ENCODE data around the gene EXOC3. TPM values are rescaled to one million over a fixed set of nuclear protein-coding genes. Genes with fewer than 3 reads are reported as not detected.

Gene EXOC3
- total and polyA plus RNA-seq, 2 of the 4 experiments (the other 2 are of a cell fraction), result 35.1 to 47.5 TPM

- Histone ChIP-seq H3K4me2 (ENCODE audit: low read depth, low read length) (no peak overlapping the region), H2BK15ac (ENCODE audit: low read depth, low read length) (no peak overlapping the region), H3K4ac (ENCODE audit: low read depth, low read length) (no peak overlapping the region), H3K9me1 (ENCODE audit: insufficient read depth, low read length) (no peaks in the 10 kb centered on the region), H3K18ac (ENCODE audit: low read depth, low read length) (no peak overlapping the region), H2BK120ac (ENCODE audit: low read depth, low read length) (no peak overlapping the region), H2AK9ac (replicated peaks; ENCODE audit: low read depth, low read length, poor library complexity) (peak overlapping the region; percentile 42), H2AFZ (replicated peaks; ENCODE audit: low read length, poor library complexity) (no peak overlapping the region), H2BK5ac (ENCODE audit: low read depth, low read length, poor library complexity, severe bottlenecking) (no peak overlapping the region), H3K79me1 (ENCODE audit: low read depth in 1 of 2, low read length in 2 of 2) (no peaks in the 10 kb centered on the region), H3K36me3 (ENCODE audit: control insufficient read depth, insufficient read depth, low read length) (no peaks in the 10 kb centered on the region), H2AK5ac (ENCODE audit: low read depth, low read length) (no peak overlapping the region), H4K20me1 (ENCODE audit: insufficient read depth, low read length) (no peaks in the 10 kb centered on the region), H3K56ac (ENCODE audit: extremely low read depth, insufficient read depth, low read length) (no peak overlapping the region), H3K23ac (ENCODE audit: low read depth, low read length) (no peak overlapping the region), H2BK20ac (ENCODE audit: low read depth, low read length) (no peak overlapping the region), H3K9me3 (ENCODE audit: control insufficient read depth, insufficient read depth, low read length) (no peaks in the 10 kb centered on the region), H4K5ac (ENCODE audit: low read depth, low read length) (no peak overlapping the region), H3K27me3 (ENCODE audit: control insufficient read depth, insufficient read depth, low read length) (peaks cover 59% of the 10 kb centered on the region), H3K14ac (replicated peaks; ENCODE audit: low read depth, low read length) (no peak overlapping the region), H3K4me1 (ENCODE audit: control insufficient read depth, insufficient read depth, low read length) (no peaks in the 10 kb centered on the region), H3K27ac (ENCODE audit: insufficient read depth, low read length) (no peak overlapping the region), H3K4me3 (ENCODE audit: insufficient read depth, low read depth, low read length) (no peak overlapping the region), H4K91ac (ENCODE audit: insufficient read depth, low read depth, low read length) (no peak overlapping the region), H4K8ac (ENCODE audit: low read depth in 2 of 2, low read length in 2 of 2) (no peak overlapping the region), H3K9ac (ENCODE audit: low read depth, low read length) (no peak overlapping the region)
- no TSS peak for BruUV-seq (replicated peaks)
- POLR2A ChIA-PET (ENCODE audit: unreplicated experiment), result no interaction called here
- dilution Hi-C loops (cut with HindIII; ENCODE audit: low sequenced_read_pairs, unreplicated experiment) (no loop called here), intact Hi-C loops (cut with micrococcal nuclease) (no loop called here), in situ Hi-C loops (cut with MboI; ENCODE audit: low sequenced_read_pairs) (no loop called here)
- TF ChIP-seq BHLHE40 (IDR thresholded peaks at IDR 0.05; ENCODE audit: low read depth, low read length) (no peak), USF2 (IDR thresholded peaks at IDR 0.05; ENCODE audit: low read depth, low read length) (no peak), CHD1 (IDR thresholded peaks at IDR 0.05; ENCODE audit: low read depth, low read length) (no peak), ELK1 (IDR thresholded peaks at IDR 0.05; ENCODE audit: borderline replicate concordance, low read depth, low read length) (no peak), RAD21 (IDR thresholded peaks at IDR 0.05; ENCODE audit: low read length) (no peak), SMC3 (IDR thresholded peaks at IDR 0.05; ENCODE audit: low read depth, low read length) (no peak), MAZ (IDR thresholded peaks at IDR 0.05; ENCODE audit: borderline replicate concordance, low read depth, low read length) (no peak)
- CTCF ChIA-PET, result no interaction called here
- DNase-seq, result no peak
- no peak for ATAC-seq (ENCODE audit: low read depth)
- WGBS, 2 experiments (ENCODE audit: extremely low coverage in 2 of 2, insufficient read length in 1 of 2), result 53% methylated on average over 3 of the region's 31 CpGs; no CpG with 5 or more reads in 1 of the 2 experiments
Observed at GRCh38 chr5:513216-514100, 70.5 kb downstream of the EXOC3 start.
